T-helper 1 cell (primary cell): Measurements from ENCODE around the gene PTOV1.
A peak's percentile ranks its signal among the peaks of the same experiment; 100 is the strongest.
"Not testable (repeated sequence)": the region's sequence is repeated elsewhere in the genome, so short reads cannot be mapped to it uniquely, and the experiment has no call there.

Experiments used
- DNase-seq, 5 donors: peaks; one replicate each; pipeline ENCODE4 v3.0.0-alpha.2; 2012 to 2020

PTOV1 gene

GRCh38 chr19:49817964-49818648 is 32.9 kb upstream of the PTOV1 start, which contains the start of gene MED25:
TSS of gene MED25 (plus strand) at chr19:49818289. CDS start at chr19:49818342, 53 bp downstream.
- peak; percentile 74 to 90 (median 85) for DNase-seq

GRCh38 chr19:49818649-49819370 is 32.1 kb upstream of the PTOV1 start:
- DNase-seq = no peak

- DNase-seq = not testable (repeated sequence)
Observed at GRCh38 chr19:49819452-49820115, 31.4 kb upstream of the PTOV1 start.

GRCh38 chr19:49820125-49820524 is 30.8 kb upstream of the PTOV1 start:
- DNase-seq = no peak

- no peak for DNase-seq
Observed at GRCh38 chr19:49823472-49823871, 27.5 kb upstream of the PTOV1 start.

- DNase-seq = no peak
Observed at GRCh38 chr19:49824662-49825061, 26.3 kb upstream of the PTOV1 start.

GRCh38 chr19:49827034-49827433 is 23.9 kb upstream of the PTOV1 start:
- DNase-seq = no peak

GRCh38 chr19:49829200-49829599 is 21.8 kb upstream of the PTOV1 start:
- no peak for DNase-seq

- no peak for DNase-seq
Observed at GRCh38 chr19:49829721-49830120, 21.2 kb upstream of the PTOV1 start.

GRCh38 chr19:49830766-49831165 is 20.2 kb upstream of the PTOV1 start:
- DNase-seq = no peak

- no peak for DNase-seq
Observed at GRCh38 chr19:49831592-49831991, 19.4 kb upstream of the PTOV1 start.

GRCh38 chr19:49832556-49832955 is 18.4 kb upstream of the PTOV1 start:
- no peak for DNase-seq

- DNase-seq = no peak
Observed at GRCh38 chr19:49833599-49833998, 17.4 kb upstream of the PTOV1 start.

GRCh38 chr19:49835562-49835961 is 15.4 kb upstream of the PTOV1 start:
- DNase-seq = no peak

- DNase-seq = no peak
Observed at GRCh38 chr19:49836176-49837008, 14.6 kb upstream of the PTOV1 start.

GRCh38 chr19:49837009-49837310 is 14.0 kb upstream of the PTOV1 start:
- no peak for DNase-seq

GRCh38 chr19:49837425-49837824 is 13.5 kb upstream of the PTOV1 start:
- no peak for DNase-seq

- no peak for DNase-seq
Observed at GRCh38 chr19:49838885-49839588, 11.9 kb upstream of the PTOV1 start.

- no peak for DNase-seq
Observed at GRCh38 chr19:49839713-49840112, 11.2 kb upstream of the PTOV1 start.

- no peak for DNase-seq
Observed at GRCh38 chr19:49840321-49840720, 10.6 kb upstream of the PTOV1 start.

- DNase-seq = no peak
Observed at GRCh38 chr19:49840736-49841249, 10.2 kb upstream of the PTOV1 start.

- no peak for DNase-seq
Observed at GRCh38 chr19:49843265-49843664, 7.7 kb upstream of the PTOV1 start.
